Neural cell (in vitro differentiated cells): ENCODE data around the gene ZNF497.

ENCODE experiments used
- CTCF ChIP-seq: fragments of 450-650 bp; IDR thresholded peaks from 2 replicates; pipeline ENCODE4 v1.5.1; 2014; ENCODE audit warnings: antibody characterized with exemption, mild to moderate bottlenecking, moderate library complexity; ENCODE audit not compliant: poor library complexity, severe bottlenecking
- REST ChIP-seq: IDR thresholded peaks from 2 replicates; pipeline ENCODE4 v1.6.1; 2012; ENCODE audit warnings: borderline replicate concordance

GRCh38 chr19:58345558-58345957, 17.0 kb downstream of the ZNF497 start:
- TF ChIP-seq CTCF (no peak), REST (no peak)
